B cell (primary cell): Measurements from ENCODE around the gene PNCK.

ENCODE experiments used
- CTCF ChIP-seq: fragments of 200-600 bp; IDR thresholded peaks from one replicate; pipeline ENCODE4 v1.8.0; 2022; ENCODE audit warnings: antibody characterized with exemption, mild to moderate bottlenecking
- EZH2 ChIP-seq: IDR thresholded peaks from 2 replicates; pipeline ENCODE4 v1.6.1; 2012; ENCODE audit warnings: borderline replicate concordance, low read depth, mild to moderate bottlenecking, moderate library complexity, low read length; ENCODE audit not compliant: insufficient read depth, poor library complexity, severe bottlenecking

- TF ChIP-seq CTCF (no peak), EZH2 (no peak)
Measured at GRCh38 chrX:153689654-153690465, 16.2 kb upstream of the PNCK start.
